ENCODE results near the gene CEND1. TPM values are rescaled to one million over a fixed set of nuclear protein-coding genes. Genes with fewer than 3 reads are reported as not detected.

The CEND1 gene
- total and polyA plus RNA-seq, 2 of the 13 experiments (the other 11 are each of a cell fraction or from before 2014, with no cell fraction given): not detected

GRCh38 chr11:830295-831117 lies 40.6 kb upstream of the CEND1 start (continued):
- TF ChIP-seq AHDC1 (CRISPR knock-in tag; IDR thresholded peaks at IDR 0.05; ENCODE audit: borderline replicate concordance) (0 out of 2 replicates have a peak, but pooled peaks have one; percentile 16), TGIF2 (CRISPR knock-in tag; IDR thresholded peaks at IDR 0.05) (0 out of 2 replicates have a peak, but pooled peaks have one; percentile 38), POLR2AphosphoS2 (IDR thresholded peaks at IDR 0.05; ENCODE audit: low read depth, low read length) (no peak), ZNF646 (CRISPR knock-in tag; IDR thresholded peaks at IDR 0.05) (no peak), SOX13 (IDR thresholded peaks at IDR 0.05) (no peak), SOX13 (CRISPR knock-in tag; conservative IDR thresholded peaks at IDR 0.05 in 1 of 2, IDR thresholded peaks at IDR 0.05 in 1 of 2) (no peak), RORA (CRISPR knock-in tag; IDR thresholded peaks at IDR 0.05) (no peak), POGK (CRISPR knock-in tag; conservative IDR thresholded peaks at IDR 0.05) (0 out of 2 replicates have a peak, but pooled peaks have one; percentile 20)

Data from HepG2 (cell line).